IMR-90 (cell line): Measurements from ENCODE around the gene ARAP1. TPM values are rescaled to one million over a fixed set of nuclear protein-coding genes. Genes with fewer than 3 reads are reported as not detected.
A peak's percentile ranks its signal among the peaks of the same experiment; 100 is the strongest.

ENCODE experiments used
- ATAC-seq: fragments of 200-7000 bp; cut with Tn5 transposase; 2 replicates; pipeline ENCODE4 v1.9.1; 2020; ENCODE audit warnings: low read depth, mild to moderate bottlenecking, moderate library complexity
- BruUV-seq: library from RNA; stranded (reverse); fragments of 400-500 nt; replicated peaks from 2 replicates; lab custom pipeline; 2021; lab: Mats Ljungman, UMichigan
- CTCF ChIA-PET: fragments of 300-600 bp; formaldehyde crosslinking; extraction: SDS; loops from one replicate; lab custom pipeline; 2021; ENCODE audit warnings: antibody characterized with exemption; lab: Yijun Ruan, JAX
- POLR2A ChIA-PET: fragments of 300-600 bp; sonication (Branson Sonifier 250); formaldehyde crosslinking; loops from one replicate; lab custom pipeline; 2022; ENCODE audit warnings: antibody characterized with exemption; ENCODE audit not compliant: unreplicated experiment; lab: Charles Lee
- DNase-seq: peaks from one replicate; pipeline ENCODE4 v3.0.0; 2013
- H2AFZ ChIP-seq: replicated peaks from 2 replicates; pipeline ENCODE3; 2013; ENCODE audit warnings: low read length, mild to moderate bottlenecking; ENCODE audit not compliant: poor library complexity
- H2AK5ac ChIP-seq: 2 replicates; pipeline ENCODE4 v1.6.1; 2013; ENCODE audit warnings: low read depth, low read length, inconsistent platforms
- H2AK9ac ChIP-seq: replicated peaks from 2 replicates; pipeline ENCODE3; 2013; ENCODE audit warnings: mild to moderate bottlenecking, low read depth, low read length, moderate library complexity; ENCODE audit not compliant: poor library complexity
- H2BK120ac ChIP-seq: 2 replicates; pipeline ENCODE4 v1.6.1; 2013; ENCODE audit warnings: low read depth, low read length, inconsistent platforms
- H2BK15ac ChIP-seq: 3 replicates; pipeline ENCODE4 v1.6.1; 2013; ENCODE audit warnings: low read depth, low read length, inconsistent platforms
- H2BK20ac ChIP-seq: 2 replicates; pipeline ENCODE4 v1.6.1; 2013; ENCODE audit warnings: low read depth, mild to moderate bottlenecking, inconsistent platforms, low read length, moderate library complexity
- H2BK5ac ChIP-seq: 2 replicates; pipeline ENCODE4 v1.6.1; 2013; ENCODE audit warnings: mild to moderate bottlenecking, low read depth, low read length, inconsistent platforms; ENCODE audit not compliant: poor library complexity, severe bottlenecking
- H3K14ac ChIP-seq: replicated peaks from 2 replicates; pipeline ENCODE4 v1.6.1; 2013; ENCODE audit warnings: low read depth, low read length, inconsistent platforms
- H3K18ac ChIP-seq: 2 replicates; pipeline ENCODE4 v1.6.1; 2013; ENCODE audit warnings: low read depth, low read length, control low read depth
- H3K23ac ChIP-seq: 2 replicates; pipeline ENCODE4 v1.6.1; 2013; ENCODE audit warnings: low read depth, low read length, inconsistent platforms
- H3K27ac ChIP-seq: 2 replicates; pipeline ENCODE4 v1.5.1; 2013; ENCODE audit warnings: mild to moderate bottlenecking, control low read depth, low read length; ENCODE audit not compliant: insufficient read depth
- H3K27me3 ChIP-seq: 2 replicates; pipeline ENCODE4 v1.6.1; 2013; ENCODE audit warnings: low read length; ENCODE audit not compliant: control insufficient read depth, insufficient read depth
- H3K36me3 ChIP-seq: 2 replicates; pipeline ENCODE4 v1.6.1; 2013; ENCODE audit warnings: low read length, mixed read lengths; ENCODE audit not compliant: control insufficient read depth, insufficient read depth
- H3K4ac ChIP-seq: 2 replicates; pipeline ENCODE4 v1.6.1; 2013; ENCODE audit warnings: low read depth, low read length, inconsistent platforms
- H3K4me1 ChIP-seq: 2 replicates; pipeline ENCODE4 v1.6.1; 2013; ENCODE audit warnings: low read length, mixed read lengths; ENCODE audit not compliant: control insufficient read depth, insufficient read depth
- H3K4me2 ChIP-seq: 2 replicates; pipeline ENCODE4 v1.6.1; 2013; ENCODE audit warnings: low read depth, mild to moderate bottlenecking, control low read depth, low read length, moderate library complexity
- H3K4me3 ChIP-seq: 2 replicates; pipeline ENCODE4 v1.5.1; 2013; ENCODE audit warnings: low read depth, mild to moderate bottlenecking, control low read depth, low read length, moderate library complexity; ENCODE audit not compliant: insufficient read depth
- H3K56ac ChIP-seq: 2 replicates; pipeline ENCODE4 v1.6.1; 2013; ENCODE audit warnings: low read length, inconsistent platforms; ENCODE audit not compliant: insufficient read depth; ENCODE audit errors: extremely low read depth
- H3K79me1 ChIP-seq, 2 experiments: 2 replicates each; pipeline ENCODE4 v1.6.1; 2013; ENCODE audit warnings: low read length in 2 of 2, inconsistent platforms in 1 of 2, low read depth in 1 of 2
- H3K9ac ChIP-seq: 2 replicates; pipeline ENCODE4 v1.6.1; 2013; ENCODE audit warnings: low read depth, low read length, control low read depth
- H3K9me1 ChIP-seq: 2 replicates; pipeline ENCODE4 v1.6.1; 2013; ENCODE audit warnings: low read length, inconsistent platforms; ENCODE audit not compliant: insufficient read depth
- H3K9me3 ChIP-seq: 2 replicates; pipeline ENCODE4 v1.6.1; 2013; ENCODE audit warnings: low read length; ENCODE audit not compliant: control insufficient read depth, insufficient read depth
- H4K20me1 ChIP-seq: 2 replicates; pipeline ENCODE4 v1.6.1; 2013; ENCODE audit warnings: low read length, inconsistent platforms; ENCODE audit not compliant: insufficient read depth
- H4K5ac ChIP-seq: 2 replicates; pipeline ENCODE4 v1.6.1; 2013; ENCODE audit warnings: mild to moderate bottlenecking, low read depth, low read length, control low read depth
- H4K8ac ChIP-seq, 2 experiments: 2 replicates each; pipeline ENCODE4 v1.6.1; 2013; ENCODE audit warnings: low read depth in 2 of 2, low read length in 2 of 2, control low read depth in 1 of 2, inconsistent platforms in 1 of 2
- H4K91ac ChIP-seq: 2 replicates; pipeline ENCODE4 v1.6.1; 2013; ENCODE audit warnings: low read depth, low read length, inconsistent platforms; ENCODE audit not compliant: insufficient read depth
- BHLHE40 ChIP-seq: fragments of 150-350 bp; IDR thresholded peaks from 2 replicates; pipeline ENCODE4 v1.6.1; 2016; ENCODE audit warnings: mild to moderate bottlenecking, low read depth, low read length
- CEBPB ChIP-seq: IDR thresholded peaks from 2 replicates; pipeline ENCODE4 v1.6.1; 2012; ENCODE audit warnings: low read depth, low read length, improper control_type of control experiment
- CHD1 ChIP-seq: IDR thresholded peaks from 2 replicates; pipeline ENCODE4 v1.6.1; 2012; ENCODE audit warnings: low read depth, low read length, improper control_type of control experiment
- FOS ChIP-seq: fragments of 150-350 bp; IDR thresholded peaks from 2 replicates; pipeline ENCODE4 v1.6.1; 2016; ENCODE audit warnings: low read depth, low read length
- MAFK ChIP-seq: IDR thresholded peaks from 2 replicates; pipeline ENCODE4 v1.6.1; 2012; ENCODE audit warnings: low read depth, low read length, improper control_type of control experiment
- MAZ ChIP-seq: IDR thresholded peaks from 2 replicates; pipeline ENCODE4 v1.6.1; 2012; ENCODE audit warnings: low read depth, mild to moderate bottlenecking, low read length, improper control_type of control experiment, moderate library complexity, borderline replicate concordance
- MXI1 ChIP-seq: IDR thresholded peaks from 2 replicates; pipeline ENCODE4 v1.6.1; 2012; ENCODE audit warnings: low read depth, mild to moderate bottlenecking, low read length, moderate library complexity, borderline replicate concordance
- NFE2L2 ChIP-seq: fragments of 150-350 bp; IDR thresholded peaks from 2 replicates; pipeline ENCODE4 v1.6.1; 2016; ENCODE audit warnings: low read depth, mild to moderate bottlenecking, low read length
- POLR2A ChIP-seq: IDR thresholded peaks from 2 replicates; pipeline ENCODE4 v1.6.1; 2012; ENCODE audit warnings: mild to moderate bottlenecking, low read depth, low read length
- RAD21 ChIP-seq: IDR thresholded peaks from 2 replicates; pipeline ENCODE4 v1.6.1; 2012; ENCODE audit warnings: low read length, improper control_type of control experiment
- RCOR1 ChIP-seq: IDR thresholded peaks from 2 replicates; pipeline ENCODE4 v1.6.1; 2012; ENCODE audit warnings: mild to moderate bottlenecking, low read length, improper control_type of control experiment; ENCODE audit not compliant: insufficient replicate concordance
- RFX5 ChIP-seq: IDR thresholded peaks from 2 replicates; pipeline ENCODE4 v1.8.0; 2012; ENCODE audit warnings: low read depth, mild to moderate bottlenecking, low read length, moderate library complexity
- SMC3 ChIP-seq: fragments of 150-350 bp; IDR thresholded peaks from 2 replicates; pipeline ENCODE4 v1.6.1; 2016; ENCODE audit warnings: low read depth, mild to moderate bottlenecking, antibody characterized with exemption, low read length, moderate library complexity
- WGBS, 2 experiments: methylation state at CpG; one replicate each; pipeline versions ENCODE4 v1.1.5 to v1.1.7; 2013; ENCODE audit warnings: missing lambda C conversion rate in 2 of 2; ENCODE audit not compliant: insufficient read length in 1 of 2; ENCODE audit errors: extremely low coverage in 2 of 2; 5-methylcytosine and 5-hydroxymethylcytosine counted together
- dilution Hi-C: fragments of 300-500 bp; cut with HindIII; formaldehyde crosslinking; loops from one replicate; pipeline ENCODE4 v1.14.3; 2018; ENCODE audit warnings: low sequenced_read_pairs; ENCODE audit not compliant: unreplicated experiment
- in situ Hi-C: fragments of 300-500 bp; cut with MboI; formaldehyde crosslinking; loops from 3 replicates; pipeline ENCODE4 v1.14.3; 2019; ENCODE audit warnings: low sequenced_read_pairs, inconsistent platforms, mixed read lengths
- intact Hi-C: fragments of 100-400 bp; cut with micrococcal nuclease; formaldehyde crosslinking; loops from 2 replicates; pipeline ENCODE4 v1.10.0; 2022
- polyA plus RNA-seq, 3 experiments: library from polyadenylated mRNA; depleted of rRNA; stranded (reverse); fragments of >200 nt; gene quantifications; 2 replicates each; pipeline ENCODE4 v1.2.3, GENCODE V29; 2012; ENCODE audit warnings: low replicate concordance in 1 of 3
- total RNA-seq: library from RNA; depleted of rRNA; stranded (reverse); fragments of >200 nt; gene quantifications from 2 replicates; pipeline ENCODE4 v1.2.3, GENCODE V29; 2012
- TF ChIP-seq, protein P1 (sequence below): fragments of 150-350 bp; IDR thresholded peaks from 2 replicates; pipeline ENCODE4 v1.6.1; 2016; ENCODE audit warnings: low read depth, mild to moderate bottlenecking, low read length, moderate library complexity, borderline replicate concordance
- TF ChIP-seq, protein P2 (sequence below): conservative IDR thresholded peaks from 2 replicates; pipeline ENCODE4 v1.5.1; 2012; ENCODE audit warnings: mild to moderate bottlenecking, low read depth, low read length, improper control_type of control experiment
- TF ChIP-seq, protein P3 (sequence below): fragments of 150-350 bp; IDR thresholded peaks from 2 replicates; pipeline ENCODE4 v1.6.1; 2017; ENCODE audit warnings: mild to moderate bottlenecking, antibody characterized with exemption, low read length, low read depth

ARAP1 gene
- total and polyA plus RNA-seq, 2 of the 4 experiments (the other 2 are of a cell fraction): 37.6 to 63.1 TPM

DNA sequence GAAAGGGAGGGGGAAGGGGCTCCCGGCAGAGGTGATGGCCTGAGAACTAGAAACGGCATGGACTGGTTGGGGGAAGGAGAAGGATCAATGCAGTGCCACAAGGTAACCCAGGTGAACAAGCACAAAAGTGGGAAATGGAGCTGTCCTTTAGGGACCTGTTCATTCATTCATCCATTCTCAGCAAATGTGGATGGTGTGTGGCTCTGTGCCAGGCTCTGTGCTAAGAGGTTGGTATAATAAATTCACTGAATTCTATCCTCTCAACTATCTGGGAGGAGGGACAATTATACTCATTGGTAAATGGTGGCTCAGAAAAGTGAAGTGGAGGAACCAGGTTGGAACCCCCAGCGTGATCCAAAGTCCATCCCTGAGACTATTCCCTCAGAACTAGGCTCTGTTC, 18.6 kb upstream of the ARAP1 start:
- Histone ChIP-seq H3K9me3 (no peaks in the 10 kb centered on the region), H4K91ac (no peak overlapping the region), H4K20me1 (peaks cover 13% of the 10 kb centered on the region), H2AK9ac (peak overlapping the region; percentile 61), H2BK15ac (0 out of 3 replicates have a peak overlapping the region, but pooled peaks have one; percentile 48), H3K4ac (peak overlapping the region; percentile 69; the same call in 1 of the 2 replicates), H3K4me3 (no peak overlapping the region), H2BK120ac (peak overlapping the region; percentile 32; the same call in 1 of the 2 replicates), H2BK20ac (no peak overlapping the region), H2AFZ (no peak overlapping the region), H3K9ac (no peak overlapping the region), H2BK5ac (peak overlapping the region; percentile 14), H3K23ac (no peak overlapping the region; the same call in 1 of the 2 replicates), H3K14ac (no peak overlapping the region), H3K79me1 (peaks cover 0 to 20% of the 10 kb centered on the region in 2 experiments; a peak in 2 of 4 replicates), H3K27ac (no peak overlapping the region), H3K27me3 (no peaks in the 10 kb centered on the region), H4K8ac (no peak overlapping the region), H3K4me1 (peaks cover 28% of the 10 kb centered on the region), H2AK5ac (peak overlapping the region; percentile 78), H3K56ac (no peak overlapping the region), H3K9me1 (peaks cover 8% of the 10 kb centered on the region; the same call in 1 of the 2 replicates), H4K5ac (no peak overlapping the region), H3K4me2 (no peak overlapping the region), H3K18ac (no peak overlapping the region), H3K36me3 (no peaks in the 10 kb centered on the region)
- POLR2A ChIA-PET: no interaction called here
- in situ Hi-C loops (no loop called here), intact Hi-C loops (no loop called here), dilution Hi-C loops (no loop called here)
- WGBS, 2 experiments: 60% methylated on average over 1 of the region's 3 CpGs; no CpG with 5 or more reads in 1 of the 2 experiments
- CTCF ChIA-PET: no interaction called here
- no TSS peak for BruUV-seq
- DNase-seq: no peak
- no peak for ATAC-seq
- TF ChIP-seq MAZ (no peak), MXI1 (no peak), CHD1 (no peak), POLR2A (no peak), SMC3 (no peak), RCOR1 (no peak), RFX5 (no peak), CEBPB (no peak), RAD21 (no peak), MAFK (no peak), BHLHE40 (no peak), NFE2L2 (no peak), FOS (no peak)
- TF ChIP-seq, protein P1, sequence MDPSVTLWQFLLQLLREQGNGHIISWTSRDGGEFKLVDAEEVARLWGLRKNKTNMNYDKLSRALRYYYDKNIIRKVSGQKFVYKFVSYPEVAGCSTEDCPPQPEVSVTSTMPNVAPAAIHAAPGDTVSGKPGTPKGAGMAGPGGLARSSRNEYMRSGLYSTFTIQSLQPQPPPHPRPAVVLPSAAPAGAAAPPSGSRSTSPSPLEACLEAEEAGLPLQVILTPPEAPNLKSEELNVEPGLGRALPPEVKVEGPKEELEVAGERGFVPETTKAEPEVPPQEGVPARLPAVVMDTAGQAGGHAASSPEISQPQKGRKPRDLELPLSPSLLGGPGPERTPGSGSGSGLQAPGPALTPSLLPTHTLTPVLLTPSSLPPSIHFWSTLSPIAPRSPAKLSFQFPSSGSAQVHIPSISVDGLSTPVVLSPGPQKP: no peak
- TF ChIP-seq, protein P2, sequence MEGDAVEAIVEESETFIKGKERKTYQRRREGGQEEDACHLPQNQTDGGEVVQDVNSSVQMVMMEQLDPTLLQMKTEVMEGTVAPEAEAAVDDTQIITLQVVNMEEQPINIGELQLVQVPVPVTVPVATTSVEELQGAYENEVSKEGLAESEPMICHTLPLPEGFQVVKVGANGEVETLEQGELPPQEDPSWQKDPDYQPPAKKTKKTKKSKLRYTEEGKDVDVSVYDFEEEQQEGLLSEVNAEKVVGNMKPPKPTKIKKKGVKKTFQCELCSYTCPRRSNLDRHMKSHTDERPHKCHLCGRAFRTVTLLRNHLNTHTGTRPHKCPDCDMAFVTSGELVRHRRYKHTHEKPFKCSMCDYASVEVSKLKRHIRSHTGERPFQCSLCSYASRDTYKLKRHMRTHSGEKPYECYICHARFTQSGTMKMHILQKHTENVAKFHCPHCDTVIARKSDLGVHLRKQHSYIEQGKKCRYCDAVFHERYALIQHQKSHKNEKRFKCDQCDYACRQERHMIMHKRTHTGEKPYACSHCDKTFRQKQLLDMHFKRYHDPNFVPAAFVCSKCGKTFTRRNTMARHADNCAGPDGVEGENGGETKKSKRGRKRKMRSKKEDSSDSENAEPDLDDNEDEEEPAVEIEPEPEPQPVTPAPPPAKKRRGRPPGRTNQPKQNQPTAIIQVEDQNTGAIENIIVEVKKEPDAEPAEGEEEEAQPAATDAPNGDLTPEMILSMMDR: no peak
- TF ChIP-seq, protein P3, sequence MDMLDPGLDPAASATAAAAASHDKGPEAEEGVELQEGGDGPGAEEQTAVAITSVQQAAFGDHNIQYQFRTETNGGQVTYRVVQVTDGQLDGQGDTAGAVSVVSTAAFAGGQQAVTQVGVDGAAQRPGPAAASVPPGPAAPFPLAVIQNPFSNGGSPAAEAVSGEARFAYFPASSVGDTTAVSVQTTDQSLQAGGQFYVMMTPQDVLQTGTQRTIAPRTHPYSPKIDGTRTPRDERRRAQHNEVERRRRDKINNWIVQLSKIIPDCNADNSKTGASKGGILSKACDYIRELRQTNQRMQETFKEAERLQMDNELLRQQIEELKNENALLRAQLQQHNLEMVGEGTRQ: no peak
